ENCODE data around the gene PEAK1. TPM values are rescaled to one million over a fixed set of nuclear protein-coding genes. Genes with fewer than 3 reads are reported as not detected.

Gene PEAK1
- total RNA-seq, 1 donor from 2014 or later = 27.7 TPM

- H3K9me3 ChIP-seq = no peaks in the 10 kb centered on the region
- TF ChIP-seq POLR2A (IDR thresholded peaks at IDR 0.05) (no peak), POLR2AphosphoS5 (IDR thresholded peaks at IDR 0.05; ENCODE audit: insufficient read depth in 1 of 2, low read depth in 1 of 2) (no peak)
- TF ChIP-seq, protein P1, sequence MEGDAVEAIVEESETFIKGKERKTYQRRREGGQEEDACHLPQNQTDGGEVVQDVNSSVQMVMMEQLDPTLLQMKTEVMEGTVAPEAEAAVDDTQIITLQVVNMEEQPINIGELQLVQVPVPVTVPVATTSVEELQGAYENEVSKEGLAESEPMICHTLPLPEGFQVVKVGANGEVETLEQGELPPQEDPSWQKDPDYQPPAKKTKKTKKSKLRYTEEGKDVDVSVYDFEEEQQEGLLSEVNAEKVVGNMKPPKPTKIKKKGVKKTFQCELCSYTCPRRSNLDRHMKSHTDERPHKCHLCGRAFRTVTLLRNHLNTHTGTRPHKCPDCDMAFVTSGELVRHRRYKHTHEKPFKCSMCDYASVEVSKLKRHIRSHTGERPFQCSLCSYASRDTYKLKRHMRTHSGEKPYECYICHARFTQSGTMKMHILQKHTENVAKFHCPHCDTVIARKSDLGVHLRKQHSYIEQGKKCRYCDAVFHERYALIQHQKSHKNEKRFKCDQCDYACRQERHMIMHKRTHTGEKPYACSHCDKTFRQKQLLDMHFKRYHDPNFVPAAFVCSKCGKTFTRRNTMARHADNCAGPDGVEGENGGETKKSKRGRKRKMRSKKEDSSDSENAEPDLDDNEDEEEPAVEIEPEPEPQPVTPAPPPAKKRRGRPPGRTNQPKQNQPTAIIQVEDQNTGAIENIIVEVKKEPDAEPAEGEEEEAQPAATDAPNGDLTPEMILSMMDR (IDR thresholded peaks at IDR 0.05) = no peak
- peaks cover 22% of the 10 kb centered on the region for H3K4me1 ChIP-seq
- H3K27me3 ChIP-seq = no peaks in the 10 kb centered on the region
- no peak for DNase-seq (ENCODE audit: extremely low spot score in 2 of 2)
- intact Hi-C loops (cut with DNase I) = no loop called here
- H3K27ac ChIP-seq = no peak overlapping the region
- H3K4me3 ChIP-seq = no peak overlapping the region
- H3K36me3 ChIP-seq = peaks cover 0 to 26% of the 10 kb centered on the region in 2 donors
These were observed 41.6 kb upstream of the PEAK1 start for GRCh38 chr15:77461486-77461885.

GRCh38 chr15:77459031-77459430 lies 39.1 kb upstream of the PEAK1 start:
- intact Hi-C loops (cut with DNase I) = no loop called here
- DNase-seq (ENCODE audit: extremely low spot score in 2 of 2) = no peak

DNA sequence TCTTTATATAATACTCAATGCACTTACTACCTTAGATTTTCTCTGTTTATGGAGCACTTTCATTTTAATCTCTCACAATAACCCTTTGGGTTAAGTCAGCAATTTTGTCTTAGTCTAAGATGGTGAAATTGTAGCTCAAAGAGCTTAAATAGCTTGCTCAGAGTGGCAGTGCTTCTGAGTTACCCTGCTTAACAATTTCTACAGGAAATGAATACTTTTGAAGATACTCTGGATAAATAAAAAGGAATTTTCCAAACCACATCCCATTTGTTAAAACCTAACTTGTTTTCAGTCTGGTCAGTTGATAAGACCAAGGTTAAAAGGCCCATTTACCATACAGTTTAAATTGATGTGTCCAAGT lies 38.0 kb upstream of the PEAK1 start:
- intact Hi-C loops (cut with DNase I) = no loop called here
- DNase-seq (ENCODE audit: extremely low spot score in 2 of 2) = no peak
- peaks cover 0 to 9% of the 10 kb centered on the region in 2 donors for H3K36me3 ChIP-seq
- H3K27ac ChIP-seq = peak overlapping the region; percentile 20
- TF ChIP-seq POLR2A (IDR thresholded peaks at IDR 0.05) (no peak), POLR2AphosphoS5 (IDR thresholded peaks at IDR 0.05; ENCODE audit: insufficient read depth in 1 of 2, low read depth in 1 of 2) (no peak)
- TF ChIP-seq, protein P1 (IDR thresholded peaks at IDR 0.05) = no peak
- H3K4me3 ChIP-seq = no peak overlapping the region
- H3K27me3 ChIP-seq = no peaks in the 10 kb centered on the region
- H3K4me1 ChIP-seq = peaks cover 43% of the 10 kb centered on the region
- H3K9me3 ChIP-seq = no peaks in the 10 kb centered on the region

More at GRCh38 chr15:77459031-77459430, 39.1 kb upstream of the PEAK1 start:
- Histone ChIP-seq H3K4me1 (peaks cover 43% of the 10 kb centered on the region), H3K27ac (no peak overlapping the region), H3K4me3 (no peak overlapping the region), H3K36me3 (peaks cover 0 to 10% of the 10 kb centered on the region in 2 donors), H3K27me3 (no peaks in the 10 kb centered on the region), H3K9me3 (no peaks in the 10 kb centered on the region)
- TF ChIP-seq POLR2A (IDR thresholded peaks at IDR 0.05) = no peak
- TF ChIP-seq POLR2AphosphoS5 (IDR thresholded peaks at IDR 0.05; ENCODE audit: insufficient read depth in 1 of 2, low read depth in 1 of 2) = no peak
- TF ChIP-seq, protein P1 (IDR thresholded peaks at IDR 0.05) = no peak

GRCh38 chr15:77457191-77457904 lies 37.4 kb upstream of the PEAK1 start:
- no peak for DNase-seq (ENCODE audit: extremely low spot score in 2 of 2)
- no peaks in the 10 kb centered on the region for H3K27me3 ChIP-seq
- no peak for TF ChIP-seq POLR2AphosphoS5 (IDR thresholded peaks at IDR 0.05; ENCODE audit: insufficient read depth in 1 of 2, low read depth in 1 of 2)
- peaks cover 43% of the 10 kb centered on the region for H3K4me1 ChIP-seq
- H3K9me3 ChIP-seq = no peaks in the 10 kb centered on the region
- intact Hi-C loops (cut with DNase I) = no loop called here
- peaks cover 0 to 9% of the 10 kb centered on the region in 2 donors for H3K36me3 ChIP-seq
- no peak overlapping the region for H3K4me3 ChIP-seq
- H3K27ac ChIP-seq = peak overlapping the region; percentile 20

- no peak for DNase-seq (ENCODE audit: extremely low spot score in 2 of 2)
- Histone ChIP-seq H3K4me3 (no peak overlapping the region), H3K4me1 (peaks cover 43% of the 10 kb centered on the region), H3K27me3 (no peaks in the 10 kb centered on the region), H3K36me3 (peaks cover 0 to 9% of the 10 kb centered on the region in 2 donors), H3K27ac (peak overlapping the region; percentile 40), H3K9me3 (no peaks in the 10 kb centered on the region)
- intact Hi-C loops (cut with DNase I) = no loop called here
- no peak for TF ChIP-seq POLR2AphosphoS5 (IDR thresholded peaks at IDR 0.05; ENCODE audit: insufficient read depth in 1 of 2, low read depth in 1 of 2)
- TF ChIP-seq, protein P1 (IDR thresholded peaks at IDR 0.05) = no peak
- no peak for TF ChIP-seq POLR2A (IDR thresholded peaks at IDR 0.05)
These were observed 36.8 kb upstream of the PEAK1 start for GRCh38 chr15:77456746-77457145.

Data from vagina (tissue), 2 donors.